ENCODE measurements around the gene TMEM121B. TPM values are rescaled to one million over a fixed set of nuclear protein-coding genes. Genes with fewer than 3 reads are reported as not detected.

Gene TMEM121B
- total and polyA plus RNA-seq, 3 donors from 2014 or later: 2.2 to 3.3 (median 2.9) TPM

- DNase-seq: no peak
- TF ChIP-seq CTCF (IDR thresholded peaks at IDR 0.05): no peak
- no peak for TF ChIP-seq POLR2A (IDR thresholded peaks at IDR 0.05)
- Histone ChIP-seq H3K9me3 (no peaks in the 10 kb centered on the region), H3K4me3 (no peak overlapping the region), H3K36me3 (ENCODE audit: low read depth, missing control alignments) (no peaks in the 10 kb centered on the region), H3K27me3 (no peaks in the 10 kb centered on the region), H3K4me1 (no peaks in the 10 kb centered on the region), H3K27ac (no peak overlapping the region)
- intact Hi-C loops (cut with DNase I; ENCODE audit: low total_unique reads): no loop called here
- WGBS, 2 donors: 70 to 71% methylated on average over 7 to 8 of the region's 8 CpGs
These were observed 18.9 kb upstream of the TMEM121B start for GRCh38 chr22:17140022-17140421.

GRCh38 chr22:17138513-17138912 is 17.4 kb upstream of the TMEM121B start:
- Histone ChIP-seq H3K4me1 (no peaks in the 10 kb centered on the region), H3K4me3 (no peak overlapping the region), H3K27ac (no peak overlapping the region), H3K9me3 (no peaks in the 10 kb centered on the region), H3K36me3 (ENCODE audit: low read depth, missing control alignments) (no peaks in the 10 kb centered on the region), H3K27me3 (no peaks in the 10 kb centered on the region)
- WGBS, 2 donors: 85 to 93% methylated on average over 11 of the region's 11 CpGs
- no peak for DNase-seq
- TF ChIP-seq CTCF (IDR thresholded peaks at IDR 0.05) (no peak), POLR2A (IDR thresholded peaks at IDR 0.05) (no peak)
- intact Hi-C loops (cut with DNase I; ENCODE audit: low total_unique reads): no loop called here

- H3K36me3 ChIP-seq (ENCODE audit: low read depth, missing control alignments): no peaks in the 10 kb centered on the region
- H3K4me3 ChIP-seq: no peak overlapping the region
- DNase-seq: no peak
- no peak for TF ChIP-seq POLR2A (IDR thresholded peaks at IDR 0.05)
- TF ChIP-seq CTCF (IDR thresholded peaks at IDR 0.05): no peak
- no peaks in the 10 kb centered on the region for H3K27me3 ChIP-seq
- H3K4me1 ChIP-seq: no peaks in the 10 kb centered on the region
- H3K27ac ChIP-seq: no peak overlapping the region
- WGBS, 2 donors: 85 to 86% methylated on average over 15 to 17 of the region's 17 CpGs
- intact Hi-C loops (cut with DNase I; ENCODE audit: low total_unique reads): no loop called here
- H3K9me3 ChIP-seq: no peaks in the 10 kb centered on the region
These were observed 16.8 kb upstream of the TMEM121B start for GRCh38 chr22:17137861-17138425.

- Histone ChIP-seq H3K27ac (no peak overlapping the region), H3K9me3 (no peaks in the 10 kb centered on the region), H3K27me3 (no peaks in the 10 kb centered on the region), H3K4me1 (no peaks in the 10 kb centered on the region), H3K4me3 (no peak overlapping the region), H3K36me3 (ENCODE audit: low read depth, missing control alignments) (no peaks in the 10 kb centered on the region)
- 89 to 91% methylated on average over 4 of the region's 4 CpGs for WGBS, 2 donors
- TF ChIP-seq CTCF (IDR thresholded peaks at IDR 0.05) (no peak), POLR2A (IDR thresholded peaks at IDR 0.05) (no peak)
- intact Hi-C loops (cut with DNase I; ENCODE audit: low total_unique reads): no loop called here
- DNase-seq: no peak
These were observed 16.0 kb upstream of the TMEM121B start for GRCh38 chr22:17137170-17137569.

- no peaks in the 10 kb centered on the region for H3K27me3 ChIP-seq
- WGBS, 2 donors: 82 to 88% methylated on average over 15 of the region's 15 CpGs
- H3K36me3 ChIP-seq (ENCODE audit: low read depth, missing control alignments): no peaks in the 10 kb centered on the region
- no peaks in the 10 kb centered on the region for H3K4me1 ChIP-seq
- no peak overlapping the region for H3K4me3 ChIP-seq
- no peak for TF ChIP-seq POLR2A (IDR thresholded peaks at IDR 0.05)
- TF ChIP-seq CTCF (IDR thresholded peaks at IDR 0.05): no peak
- H3K9me3 ChIP-seq: no peaks in the 10 kb centered on the region
- intact Hi-C loops (cut with DNase I; ENCODE audit: low total_unique reads): no loop called here
- H3K27ac ChIP-seq: no peak overlapping the region
- no peak for DNase-seq
These were observed 14.1 kb upstream of the TMEM121B start for GRCh38 chr22:17135153-17135760.

All from testis (tissue), 3 donors.